HepG2 (cell line): ENCODE data around the gene SCT. TPM values are rescaled to one million over a fixed set of nuclear protein-coding genes. Genes with fewer than 3 reads are reported as not detected.

ENCODE experiments used
- ATF1 ChIP-seq: IDR thresholded peaks from 2 replicates; pipeline ENCODE4 v1.6.1; 2016; ENCODE audit warnings: mild to moderate bottlenecking, control low read depth
- CENPX ChIP-seq: sonication (generic); formaldehyde crosslinking; IDR thresholded peaks from 2 replicates; pipeline ENCODE4 v1.9.0; 2021; ENCODE audit warnings: mild to moderate bottlenecking, missing genetic modification reagents, moderate library complexity
- FOXO1 ChIP-seq: sonication (generic); formaldehyde crosslinking; IDR thresholded peaks from 2 replicates; pipeline ENCODE4 v1.4.0; 2020; ENCODE audit warnings: missing genetic modification reagents
- POGZ ChIP-seq: sonication (generic); formaldehyde crosslinking; IDR thresholded peaks from 2 replicates; pipeline ENCODE4 v1.4.0; 2020; ENCODE audit warnings: mild to moderate bottlenecking, missing genetic modification reagents
- STAG1 ChIP-seq: sonication (generic); formaldehyde crosslinking; IDR thresholded peaks from 2 replicates; pipeline ENCODE4 v1.4.0; 2020; ENCODE audit warnings: missing genetic modification reagents
- UBTF ChIP-seq: sonication (generic); formaldehyde crosslinking; IDR thresholded peaks from 2 replicates; pipeline ENCODE4 v1.4.0; 2020; ENCODE audit warnings: mild to moderate bottlenecking, missing genetic modification reagents
- XRCC5 ChIP-seq: fragments of 200-400 bp; formaldehyde crosslinking; optimal IDR thresholded peaks from 2 replicates; pipeline ENCODE3; 2017; ENCODE audit warnings: mild to moderate bottlenecking, low read length
- YEATS4 ChIP-seq: sonication (generic); formaldehyde crosslinking; IDR thresholded peaks from 2 replicates; pipeline ENCODE4 v1.4.0; 2020; ENCODE audit warnings: missing genetic modification reagents, borderline replicate concordance
- ZBTB25 ChIP-seq: IDR thresholded peaks from 2 replicates; pipeline ENCODE4 v1.6.1; 2018; ENCODE audit warnings: missing genetic modification reagents
- ZBTB33 ChIP-seq: sonication (generic); formaldehyde crosslinking; IDR thresholded peaks from 2 replicates; pipeline ENCODE4 v1.4.0; 2020; ENCODE audit warnings: missing genetic modification reagents
- ZNF225 ChIP-seq: sonication (generic); formaldehyde crosslinking; IDR thresholded peaks from 2 replicates; pipeline ENCODE4 v1.4.0; 2020; ENCODE audit warnings: mild to moderate bottlenecking, missing genetic modification reagents
- ZNF30 ChIP-seq: sonication (generic); formaldehyde crosslinking; IDR thresholded peaks from 2 replicates; pipeline ENCODE4 v1.5.0; 2020; ENCODE audit warnings: mild to moderate bottlenecking, missing genetic modification reagents
- ZNF687 ChIP-seq: sonication (generic); formaldehyde crosslinking; IDR thresholded peaks from 2 replicates; pipeline ENCODE4 v1.5.1; 2020; ENCODE audit warnings: mild to moderate bottlenecking, missing genetic modification reagents, moderate library complexity
- polyA plus RNA-seq, 8 experiments: library from polyadenylated mRNA; depleted of rRNA in 3 of 8; stranded (reverse) in 7 of 8; unstranded in 1 of 8; fragments of >200 nt; fragmentation: Illumina TruSeq in 4 of 8; extraction: Trizol in 4 of 8; gene quantifications; 2 replicates each; pipeline versions ENCODE4 v1.2.1 to v1.2.3, GENCODE V29; 2011 to 2016; ENCODE audit warnings: low read depth in 4 of 8, missing spikeins in 1 of 8, mixed read lengths in 1 of 8; ENCODE audit not compliant: insufficient read depth in 1 of 8
- total RNA-seq, 5 experiments: library from RNA; depleted of rRNA; stranded (reverse); fragments of >200 nt; fragmentation: Illumina TruSeq; extraction: Trizol; gene quantifications; 2 replicates each; pipeline ENCODE4 v1.2.3, GENCODE V29; 2016; ENCODE audit warnings: low read depth in 1 of 5
- TF ChIP-seq, protein P1 (sequence below): sonication (generic); formaldehyde crosslinking; IDR thresholded peaks from 2 replicates; pipeline ENCODE4 v1.4.0; 2020; ENCODE audit warnings: missing genetic modification reagents
- TF ChIP-seq, protein P2 (sequence below): sonication (generic); formaldehyde crosslinking; IDR thresholded peaks from 2 replicates; pipeline ENCODE4 v1.4.0; 2020; ENCODE audit warnings: missing genetic modification reagents, borderline replicate concordance

Gene SCT
- total and polyA plus RNA-seq, 2 of the 13 experiments (the other 11 are each of a cell fraction or from before 2014, with no cell fraction given), result not detected

GRCh38 chr11:657691-658126 lies 30.7 kb upstream of the SCT start (continued):
- TF ChIP-seq CENPX (no peak), XRCC5 (no peak), FOXO1 (peak; percentile 12; the same call in 1 of the 2 replicates), ZBTB33 (CRISPR knock-in tag) (peak; percentile 91), ZNF30 (no peak), STAG1 (CRISPR knock-in tag) (peak; percentile 31), ZNF225 (CRISPR knock-in tag) (no peak), POGZ (CRISPR knock-in tag) (no peak), ZNF687 (CRISPR knock-in tag) (peak; percentile 63), ATF1 (CRISPR knock-in tag) (no peak), UBTF (peak; percentile 29; the same call in 1 of the 2 replicates), YEATS4 (no peak), ZBTB25 (CRISPR knock-in tag) (no peak)
- TF ChIP-seq, protein P1, sequence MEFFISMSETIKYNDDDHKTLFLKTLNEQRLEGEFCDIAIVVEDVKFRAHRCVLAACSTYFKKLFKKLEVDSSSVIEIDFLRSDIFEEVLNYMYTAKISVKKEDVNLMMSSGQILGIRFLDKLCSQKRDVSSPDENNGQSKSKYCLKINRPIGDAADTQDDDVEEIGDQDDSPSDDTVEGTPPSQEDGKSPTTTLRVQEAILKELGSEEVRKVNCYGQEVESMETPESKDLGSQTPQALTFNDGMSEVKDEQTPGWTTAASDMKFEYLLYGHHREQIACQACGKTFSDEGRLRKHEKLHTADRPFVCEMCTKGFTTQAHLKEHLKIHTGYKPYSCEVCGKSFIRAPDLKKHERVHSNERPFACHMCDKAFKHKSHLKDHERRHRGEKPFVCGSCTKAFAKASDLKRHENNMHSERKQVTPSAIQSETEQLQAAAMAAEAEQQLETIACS, result no peak
- TF ChIP-seq, protein P2, sequence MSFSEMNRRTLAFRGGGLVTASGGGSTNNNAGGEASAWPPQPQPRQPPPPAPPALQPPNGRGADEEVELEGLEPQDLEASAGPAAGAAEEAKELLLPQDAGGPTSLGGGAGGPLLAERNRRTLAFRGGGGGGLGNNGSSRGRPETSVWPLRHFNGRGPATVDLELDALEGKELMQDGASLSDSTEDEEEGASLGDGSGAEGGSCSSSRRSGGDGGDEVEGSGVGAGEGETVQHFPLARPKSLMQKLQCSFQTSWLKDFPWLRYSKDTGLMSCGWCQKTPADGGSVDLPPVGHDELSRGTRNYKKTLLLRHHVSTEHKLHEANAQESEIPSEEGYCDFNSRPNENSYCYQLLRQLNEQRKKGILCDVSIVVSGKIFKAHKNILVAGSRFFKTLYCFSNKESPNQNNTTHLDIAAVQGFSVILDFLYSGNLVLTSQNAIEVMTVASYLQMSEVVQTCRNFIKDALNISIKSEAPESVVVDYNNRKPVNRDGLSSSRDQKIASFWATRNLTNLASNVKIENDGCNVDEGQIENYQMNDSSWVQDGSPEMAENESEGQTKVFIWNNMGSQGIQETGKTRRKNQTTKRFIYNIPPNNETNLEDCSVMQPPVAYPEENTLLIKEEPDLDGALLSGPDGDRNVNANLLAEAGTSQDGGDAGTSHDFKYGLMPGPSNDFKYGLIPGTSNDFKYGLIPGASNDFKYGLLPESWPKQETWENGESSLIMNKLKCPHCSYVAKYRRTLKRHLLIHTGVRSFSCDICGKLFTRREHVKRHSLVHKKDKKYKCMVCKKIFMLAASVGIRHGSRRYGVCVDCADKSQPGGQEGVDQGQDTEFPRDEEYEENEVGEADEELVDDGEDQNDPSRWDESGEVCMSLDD, result no peak
